Hematopoietic multipotent progenitor cell treated with erythropoietin and hydrocortisone succinate and interleukin-3 and kit ligand, for 17 days (in vitro differentiated cells): ENCODE results near the gene PELI2.
"Not testable (repeated sequence)": the region's sequence is repeated elsewhere in the genome, so short reads cannot be mapped to it uniquely, and the experiment has no call there.

ENCODE experiments used
- DNase-seq: peaks from one replicate; pipeline ENCODE4 v3.0.0-alpha.2; 2015; ENCODE audit warnings: low spot score

PELI2 gene

GRCh38 chr14:56143025-56143424 lies 24.8 kb downstream of the PELI2 start:
- no peak for DNase-seq

GRCh38 chr14:56144176-56144575 lies 26.0 kb downstream of the PELI2 start:
- DNase-seq, result no peak

GRCh38 chr14:56145181-56145769 lies 27.1 kb downstream of the PELI2 start:
- DNase-seq, result no peak

GRCh38 chr14:56145965-56146364 lies 27.8 kb downstream of the PELI2 start:
- DNase-seq, result no peak

GRCh38 chr14:56147449-56147848 lies 29.2 kb downstream of the PELI2 start:
- no peak for DNase-seq

GRCh38 chr14:56147986-56148901 lies 30.0 kb downstream of the PELI2 start:
- no peak for DNase-seq

DNA sequence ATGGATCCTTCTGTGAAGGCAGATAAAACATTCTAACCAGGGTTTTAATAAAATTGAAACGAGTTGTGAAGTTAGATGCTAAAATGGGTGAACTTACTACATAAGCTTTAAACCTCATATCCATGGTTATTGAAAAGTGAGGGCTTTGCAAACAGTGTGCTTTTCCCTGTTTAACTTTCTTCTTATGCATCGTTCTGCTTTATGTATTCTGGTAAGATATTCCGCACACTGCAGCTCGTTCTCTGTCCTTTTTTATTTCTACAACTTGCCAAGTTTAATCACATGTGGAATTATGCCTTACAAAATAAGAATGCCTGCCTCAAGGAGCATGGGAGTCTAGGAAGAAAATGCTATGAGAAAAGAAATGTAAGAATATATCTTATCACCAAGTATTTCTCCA lies 30.9 kb downstream of the PELI2 start:
- no peak for DNase-seq

DNA sequence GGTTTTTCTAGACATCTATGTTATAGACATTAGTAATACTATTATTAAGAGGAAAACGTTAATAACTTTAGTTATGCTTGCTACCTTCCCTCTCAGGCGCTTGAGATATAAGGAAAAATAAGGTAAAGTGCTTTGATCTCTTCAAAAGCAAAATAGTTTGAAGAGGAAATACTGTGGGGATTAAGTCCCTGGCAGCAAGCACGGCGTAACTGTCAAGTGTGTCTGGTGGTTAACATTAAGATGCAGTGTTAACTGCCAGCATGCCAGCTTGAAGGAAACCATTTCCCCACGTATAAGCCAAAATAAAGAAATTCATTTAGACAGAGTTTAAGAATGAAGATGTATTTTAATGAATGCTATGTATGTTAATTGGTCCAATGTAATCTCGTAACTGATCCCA lies 31.8 kb downstream of the PELI2 start:
- no peak for DNase-seq

DNA sequence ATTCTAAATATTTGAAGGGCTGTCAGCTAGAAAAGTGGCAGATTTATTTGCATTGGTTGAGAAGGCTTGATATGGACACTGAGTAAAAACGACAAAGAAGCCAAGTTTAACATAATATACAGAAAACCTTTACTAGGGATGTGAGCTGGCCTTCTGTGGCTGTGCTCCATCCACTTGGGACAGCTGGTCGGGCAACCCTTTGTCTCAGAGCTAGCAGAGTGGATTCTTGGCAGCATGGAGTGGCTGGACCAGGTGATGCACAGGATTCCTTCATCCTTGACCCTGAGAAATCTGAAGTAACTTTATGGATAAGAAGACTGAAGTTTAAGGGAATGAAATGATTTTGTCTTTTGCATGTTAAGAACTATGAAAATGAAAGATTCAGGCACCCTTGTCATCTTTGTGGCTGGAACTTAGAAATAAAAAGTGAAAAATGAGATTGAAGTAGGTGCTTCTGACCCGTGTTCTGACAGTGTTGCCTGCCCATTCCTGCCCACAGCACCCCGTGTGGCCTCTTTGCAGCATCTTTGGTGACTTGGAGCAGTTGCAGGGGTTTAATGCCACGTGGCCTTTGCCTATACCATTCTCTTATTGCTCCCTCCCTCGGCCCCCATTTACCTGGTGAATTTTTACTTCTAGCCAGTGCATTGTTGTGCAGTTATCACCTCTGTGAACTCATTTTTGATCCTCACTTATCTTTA lies 32.6 kb downstream of the PELI2 start:
- DNase-seq, result no peak

- no peak for DNase-seq
These were observed 34.0 kb downstream of the PELI2 start for GRCh38 chr14:56152221-56152620.

DNA sequence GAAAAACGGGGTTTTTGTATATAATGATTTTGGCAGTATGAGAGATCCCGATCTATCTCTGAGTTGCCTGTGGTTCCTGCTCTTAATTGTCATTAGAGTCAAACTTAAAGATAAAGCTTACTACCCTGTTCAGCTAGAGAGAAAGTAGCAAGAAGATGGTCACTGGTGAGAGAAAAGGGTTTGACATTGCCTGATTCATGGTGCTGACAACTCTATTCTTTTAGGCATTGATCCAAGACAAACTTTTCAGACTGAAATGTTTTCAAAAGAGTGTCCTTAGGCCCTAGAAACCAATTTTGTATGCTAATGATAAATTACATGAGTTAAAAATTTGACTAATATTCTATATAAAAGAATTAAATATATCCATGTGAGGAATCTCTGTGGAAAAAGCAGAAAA lies 35.1 kb downstream of the PELI2 start:
- no peak for DNase-seq

DNA sequence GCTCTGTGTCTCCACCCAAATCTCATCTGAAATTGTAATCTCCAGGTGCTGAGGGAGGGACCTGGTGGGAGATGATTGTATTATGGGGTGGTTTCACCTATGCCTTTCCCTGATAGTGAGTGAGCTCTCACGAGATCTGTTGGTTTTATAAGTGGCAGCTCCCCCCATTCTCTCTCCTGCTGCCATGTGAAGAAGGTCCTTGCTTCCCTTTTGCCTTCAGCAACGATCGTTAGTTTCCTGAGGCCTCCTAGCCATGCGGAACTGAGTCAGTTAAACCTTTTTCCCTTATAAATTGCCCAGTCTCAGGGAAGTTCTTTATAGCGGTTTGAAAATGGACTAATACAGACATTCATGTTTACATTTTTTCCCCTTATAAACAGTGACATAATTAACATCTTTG lies 36.1 kb downstream of the PELI2 start:
- no peak for DNase-seq

DNA sequence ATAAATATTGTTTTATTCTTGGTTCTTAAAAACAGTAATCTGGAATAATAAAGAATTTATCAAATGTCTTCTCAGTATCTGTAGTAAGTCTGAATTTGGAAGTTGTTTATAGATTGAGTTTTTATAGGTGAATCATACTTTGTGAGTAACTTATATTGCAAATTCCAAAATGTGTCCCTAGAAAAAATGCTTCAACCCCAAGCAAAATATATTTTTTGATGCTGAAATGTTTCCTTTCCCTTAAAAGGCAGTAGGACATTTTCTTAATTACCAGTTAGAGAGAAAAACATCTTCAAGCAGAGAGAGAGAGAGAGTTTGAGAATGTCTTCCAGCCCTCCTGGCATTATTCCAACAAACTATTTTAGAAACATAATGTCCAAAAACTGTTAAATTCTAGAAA lies 37.9 kb downstream of the PELI2 start:
- DNase-seq, result no peak

- no peak for DNase-seq
These were observed 40.9 kb downstream of the PELI2 start for GRCh38 chr14:56159066-56159465.

DNA sequence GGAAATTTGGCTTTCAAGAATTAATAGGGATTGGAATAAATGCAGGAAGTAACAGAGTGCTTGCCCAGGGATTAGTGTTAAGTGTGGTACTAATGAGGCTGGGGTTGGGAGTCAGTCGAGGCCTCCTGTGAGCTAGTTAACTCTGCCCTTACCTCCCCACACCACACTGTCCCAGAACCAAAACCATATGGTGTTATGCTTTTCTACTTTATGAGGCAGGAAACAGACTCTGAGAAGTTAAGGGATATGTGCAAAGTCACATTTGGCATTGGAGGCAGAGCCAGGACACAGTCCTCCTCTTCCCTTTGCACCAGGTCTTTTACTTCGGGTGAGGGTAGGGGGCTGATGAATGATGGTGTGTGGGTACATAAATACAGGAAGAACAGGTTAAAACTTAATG lies 41.9 kb downstream of the PELI2 start:
- no peak for DNase-seq

GRCh38 chr14:56161658-56162057 lies 43.4 kb downstream of the PELI2 start:
- DNase-seq, result no peak

DNA sequence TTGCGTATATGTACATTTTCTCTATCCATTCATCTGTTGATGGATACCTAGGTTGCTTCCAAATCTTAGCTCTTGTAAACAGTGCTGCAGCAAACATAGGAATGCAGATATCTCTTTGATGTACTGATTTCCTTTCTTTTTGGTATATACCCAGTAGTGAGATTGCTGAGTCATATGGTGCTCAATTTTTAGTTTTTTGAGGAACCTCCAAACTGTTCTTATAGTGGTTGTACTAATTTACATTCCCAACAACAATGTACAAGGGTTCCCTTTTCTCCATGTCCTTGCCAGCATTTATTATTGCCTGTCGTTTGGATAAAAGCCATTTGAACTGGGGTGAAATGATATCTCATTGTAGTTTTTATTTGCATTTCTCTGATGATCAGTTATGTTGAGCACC lies 44.3 kb downstream of the PELI2 start:
- no peak for DNase-seq

DNA sequence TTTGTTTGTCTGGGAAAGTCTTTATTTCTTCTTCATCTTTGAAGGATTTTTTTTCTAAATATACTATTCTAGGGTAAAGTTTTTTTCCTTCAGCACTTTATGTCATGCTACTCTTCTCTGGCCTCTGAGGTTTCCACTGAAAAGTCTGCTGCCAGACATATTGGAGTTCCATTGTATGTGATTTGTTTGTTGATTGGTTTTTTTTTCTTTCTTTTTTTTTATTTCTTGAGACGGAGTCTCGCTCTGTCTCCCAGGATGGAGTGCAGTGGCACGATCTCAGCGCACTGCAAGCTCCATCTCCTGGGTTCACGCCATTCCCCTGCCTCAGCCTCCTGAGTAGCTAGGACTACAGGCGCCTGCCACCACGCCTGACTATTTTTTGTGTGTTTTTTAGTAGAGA lies 48.4 kb downstream of the PELI2 start:
- DNase-seq, result not testable (repeated sequence)

GRCh38 chr14:56168007-56168616 lies 49.9 kb downstream of the PELI2 start:
- no peak for DNase-seq

GRCh38 chr14:56170028-56170427 lies 51.8 kb downstream of the PELI2 start:
- DNase-seq, result no peak

DNA sequence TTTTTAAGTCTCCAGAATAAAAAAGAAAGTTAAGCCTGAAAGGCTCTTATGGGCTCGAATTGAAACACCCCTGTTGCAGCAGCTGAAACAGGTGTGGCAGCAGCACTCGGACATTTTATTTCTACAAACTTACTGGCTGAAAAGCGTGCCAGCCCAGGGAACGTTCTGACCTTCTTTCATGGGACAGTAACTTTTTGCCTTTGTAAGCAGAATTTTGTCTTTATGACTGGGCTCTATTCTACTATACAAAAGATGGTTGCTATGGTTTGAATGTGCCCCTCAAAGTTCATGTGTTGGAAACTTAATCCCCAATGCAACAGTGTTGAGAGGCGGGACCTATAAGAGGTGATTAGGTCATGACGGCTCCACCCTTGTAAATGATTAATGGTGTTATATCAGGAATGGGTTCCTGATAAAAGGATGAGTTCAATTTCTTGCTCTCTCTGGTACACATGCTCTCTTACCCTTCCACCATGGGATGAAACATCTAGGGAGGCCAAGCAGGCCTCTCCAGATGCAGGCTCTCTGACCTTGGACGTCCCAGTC lies 52.7 kb downstream of the PELI2 start:
- DNase-seq, result no peak

- no peak for DNase-seq
These were observed 53.9 kb downstream of the PELI2 start for GRCh38 chr14:56172074-56172473.
